Sigmoid colon (tissue), 7 donors: ENCODE results near the gene SLC25A24. TPM values are rescaled to one million over a fixed set of nuclear protein-coding genes. Genes with fewer than 3 reads are reported as not detected.
"Not testable (repeated sequence)": the region's sequence is repeated elsewhere in the genome, so short reads cannot be mapped to it uniquely, and the experiment has no call there.

ENCODE experiments used
- DNase-seq: peaks from one replicate; pipeline ENCODE4 v3.0.0-alpha.2; 2019
- H3K27ac ChIP-seq, 4 donors: fragments of 200-600 bp; sonication (generic); one replicate each; pipeline ENCODE4 v1.5.1; 2016 to 2019; ENCODE audit warnings: mild to moderate bottlenecking in 1 of 4
- H3K27me3 ChIP-seq, 3 donors: fragments of 200-600 bp; sonication (generic); one replicate each; pipeline ENCODE4 v1.5.1; 2019; ENCODE audit warnings: mild to moderate bottlenecking in 1 of 3
- H3K36me3 ChIP-seq, 4 donors: fragments of 200-600 bp; sonication (generic); one replicate each; pipeline ENCODE4 v1.5.1; 2016 to 2019
- H3K4me1 ChIP-seq, 4 donors: fragments of 200-600 bp; sonication (generic); one replicate each; pipeline ENCODE4 v1.5.1; 2017 to 2019
- H3K4me3 ChIP-seq, 4 donors: fragments of 200-600 bp; sonication (generic); one replicate each; pipeline ENCODE4 v1.5.1; 2017 to 2019; ENCODE audit warnings: mild to moderate bottlenecking in 2 of 4, moderate library complexity in 1 of 4
- H3K9me3 ChIP-seq, 4 donors: fragments of 200-600 bp in 3 of 4; sonication (generic) in 3 of 4; one replicate each; pipeline versions ENCODE4 v1.5.1 to v1.6.1; 2013 to 2019
- EP300 ChIP-seq, 4 donors: sonication (generic); formaldehyde crosslinking; IDR thresholded peaks; one replicate each; pipeline ENCODE4 v1.6.1; 2017; ENCODE audit warnings: antibody characterized with exemption in 4 of 4
- POLR2A ChIP-seq, 2 donors: fragments of 450-650 bp; IDR thresholded peaks; one replicate each; pipeline ENCODE4 v1.6.1; 2016; ENCODE audit warnings: antibody characterized with exemption in 2 of 2, mild to moderate bottlenecking in 2 of 2, moderate library complexity in 2 of 2
- POLR2AphosphoS5 ChIP-seq, 4 donors: sonication (generic); formaldehyde crosslinking; IDR thresholded peaks; one replicate each; pipeline ENCODE4 v1.6.1; 2017; ENCODE audit warnings: antibody characterized with exemption in 4 of 4
- WGBS, 2 donors: extraction: QIAGEN DNeasy Blood & Tissue Kit; methylation state at CpG; one replicate each; pipeline ENCODE4 v1.1.7; 2013; 5-methylcytosine and 5-hydroxymethylcytosine counted together
- intact Hi-C: fragments of 100-400 bp; cut with DNase I; formaldehyde crosslinking; loops from one replicate; pipeline ENCODE4 v1.15.1; 2023
- polyA plus RNA-seq, 3 donors: library from polyadenylated mRNA; stranded (reverse); fragments of 200-250 nt; gene quantifications; one replicate each; pipeline ENCODE4 v1.2.3, GENCODE V29; 2013
- total RNA-seq, 4 donors: library from RNA; depleted of rRNA; stranded (reverse); fragments of >200 nt; gene quantifications; one replicate each; pipeline ENCODE4 v1.1.0, GENCODE V29; 2016
- TF ChIP-seq, protein P1 (sequence below), 4 experiments: fragments of 450-650 bp in 3 of 4; fragments of 200-600 bp in 1 of 4; IDR thresholded peaks; one replicate each; pipeline ENCODE4 v1.5.1; 2016 to 2019; ENCODE audit warnings: antibody characterized with exemption in 4 of 4, mild to moderate bottlenecking in 3 of 4, moderate library complexity in 2 of 4
- donor health status: healthy with polysubstance abuse.
- donor health status: Bipolar disorder and iron deficiency.
- donor health status: healthy.

SLC25A24 gene
- total and polyA plus RNA-seq, 7 donors = 20.2 to 47.6 (median 28.5) TPM

- H3K27ac ChIP-seq, H3K4me1 ChIP-seq, intact Hi-C loops, H3K27me3 ChIP-seq, H3K36me3 ChIP-seq, H3K4me3 ChIP-seq, DNase-seq, H3K9me3 ChIP-seq: not testable (repeated sequence)
- 86 to 87% methylated on average over 6 of the region's 6 CpGs for WGBS, 2 donors
Observed at GRCh38 chr1:108216028-108216890, 16.1 kb upstream of the SLC25A24 start.

GRCh38 chr1:108214641-108215465 is 14.7 kb upstream of the SLC25A24 start:
- intact Hi-C loops, DNase-seq, H3K4me1 ChIP-seq, H3K27ac ChIP-seq, H3K4me3 ChIP-seq, H3K9me3 ChIP-seq, H3K36me3 ChIP-seq, H3K27me3 ChIP-seq: not testable (repeated sequence)
- 3 to 18% methylated on average over 4 of the region's 5 CpGs for WGBS, 2 donors
- TF ChIP-seq, protein P1, sequence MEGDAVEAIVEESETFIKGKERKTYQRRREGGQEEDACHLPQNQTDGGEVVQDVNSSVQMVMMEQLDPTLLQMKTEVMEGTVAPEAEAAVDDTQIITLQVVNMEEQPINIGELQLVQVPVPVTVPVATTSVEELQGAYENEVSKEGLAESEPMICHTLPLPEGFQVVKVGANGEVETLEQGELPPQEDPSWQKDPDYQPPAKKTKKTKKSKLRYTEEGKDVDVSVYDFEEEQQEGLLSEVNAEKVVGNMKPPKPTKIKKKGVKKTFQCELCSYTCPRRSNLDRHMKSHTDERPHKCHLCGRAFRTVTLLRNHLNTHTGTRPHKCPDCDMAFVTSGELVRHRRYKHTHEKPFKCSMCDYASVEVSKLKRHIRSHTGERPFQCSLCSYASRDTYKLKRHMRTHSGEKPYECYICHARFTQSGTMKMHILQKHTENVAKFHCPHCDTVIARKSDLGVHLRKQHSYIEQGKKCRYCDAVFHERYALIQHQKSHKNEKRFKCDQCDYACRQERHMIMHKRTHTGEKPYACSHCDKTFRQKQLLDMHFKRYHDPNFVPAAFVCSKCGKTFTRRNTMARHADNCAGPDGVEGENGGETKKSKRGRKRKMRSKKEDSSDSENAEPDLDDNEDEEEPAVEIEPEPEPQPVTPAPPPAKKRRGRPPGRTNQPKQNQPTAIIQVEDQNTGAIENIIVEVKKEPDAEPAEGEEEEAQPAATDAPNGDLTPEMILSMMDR (IDR thresholded peaks at IDR 0.05) = peak in 2 of 4 experiments; percentile 29 to 51

GRCh38 chr1:108211014-108211413 is 10.9 kb upstream of the SLC25A24 start:
- WGBS, 2 donors = 92 to 94% methylated on average over 1 of the region's 1 CpG
- TF ChIP-seq, protein P1 (IDR thresholded peaks at IDR 0.05) = no peak
- TF ChIP-seq POLR2AphosphoS5 (IDR thresholded peaks at IDR 0.05) (no peak), POLR2A (IDR thresholded peaks at IDR 0.05) (no peak), EP300 (IDR thresholded peaks at IDR 0.05) (no peak)
- intact Hi-C loops = no loop called here

GRCh38 chr1:108209456-108210108 is 9.4 kb upstream of the SLC25A24 start:
- WGBS, 2 donors = 79 to 82% methylated on average over 11 of the region's 11 CpGs
- no peak for TF ChIP-seq EP300 (IDR thresholded peaks at IDR 0.05)
- TF ChIP-seq, protein P1 (IDR thresholded peaks at IDR 0.05) = no peak
- TF ChIP-seq POLR2AphosphoS5 (IDR thresholded peaks at IDR 0.05) = no peak
- TF ChIP-seq POLR2A (IDR thresholded peaks at IDR 0.05) = no peak
- no peak overlapping the region for H3K27ac ChIP-seq
- H3K4me1 ChIP-seq = no peaks in the 10 kb centered on the region
- no peak overlapping the region for H3K4me3 ChIP-seq
- no peak for DNase-seq
- peaks cover 0 to 13% (median 0%) of the 10 kb centered on the region in 3 donors for H3K27me3 ChIP-seq
- no peaks in the 10 kb centered on the region for H3K9me3 ChIP-seq
- H3K36me3 ChIP-seq = no peaks in the 10 kb centered on the region
- intact Hi-C loops = no loop called here

More at GRCh38 chr1:108211014-108211413, 10.9 kb upstream of the SLC25A24 start:
- no peak overlapping the region for H3K4me3 ChIP-seq
- no peaks in the 10 kb centered on the region for H3K36me3 ChIP-seq
- H3K27ac ChIP-seq = no peak overlapping the region
- DNase-seq = no peak
- H3K27me3 ChIP-seq = peaks cover 0 to 13% (median 0%) of the 10 kb centered on the region in 3 donors
- H3K4me1 ChIP-seq = no peaks in the 10 kb centered on the region
- H3K9me3 ChIP-seq = no peaks in the 10 kb centered on the region
